Upper lobe of left lung (tissue), 6 donors: ENCODE measurements around the gene SGSM2. TPM values are rescaled to one million over a fixed set of nuclear protein-coding genes. Genes with fewer than 3 reads are reported as not detected.
A peak's percentile ranks its signal among the peaks of the same experiment; 100 is the strongest.

ENCODE experiments used
- ATAC-seq, 2 donors: fragments of 200-7000 bp; cut with Tn5 transposase; one replicate each; pipeline ENCODE4 v1.9.1; 2022; ENCODE audit warnings: mild to moderate bottlenecking in 2 of 2, moderate library complexity in 2 of 2; ENCODE audit not compliant: low FRiP score in 2 of 2
- DNase-seq, 2 donors: peaks; one replicate each; pipeline ENCODE4 v3.0.0-alpha.2; 2019 to 2020
- H3K27ac ChIP-seq, 4 donors: fragments of 200-600 bp; sonication (generic); one replicate each; pipeline ENCODE4 v1.5.1; 2016 to 2019
- H3K27me3 ChIP-seq, 4 donors: fragments of 200-600 bp; sonication (generic); one replicate each; pipeline ENCODE4 v1.5.1; 2017 to 2019
- H3K36me3 ChIP-seq, 4 donors: fragments of 200-600 bp; sonication (generic); one replicate each; pipeline ENCODE4 v1.5.1; 2016 to 2019
- H3K4me1 ChIP-seq, 4 donors: fragments of 200-600 bp; sonication (generic); one replicate each; pipeline ENCODE4 v1.5.1; 2018 to 2019
- H3K4me3 ChIP-seq, 4 donors: fragments of 200-600 bp; sonication (generic); one replicate each; pipeline ENCODE4 v1.5.1; 2017 to 2019; ENCODE audit warnings: mild to moderate bottlenecking in 2 of 4, moderate library complexity in 1 of 4
- H3K9me3 ChIP-seq, 4 donors: fragments of 200-600 bp; sonication (generic); one replicate each; pipeline ENCODE4 v1.5.1; 2018 to 2019
- CTCF ChIP-seq, 6 experiments: fragments of 450-650 bp in 4 of 6; fragments of 200-600 bp in 2 of 6; sonication (generic) in 2 of 6; IDR thresholded peaks; one replicate each; pipeline ENCODE4 v1.5.1; 2016 to 2019; ENCODE audit warnings: antibody characterized with exemption in 6 of 6
- EP300 ChIP-seq, 4 donors: sonication (generic); formaldehyde crosslinking; IDR thresholded peaks; one replicate each; pipeline ENCODE4 v1.5.1; 2017; ENCODE audit warnings: antibody characterized with exemption in 4 of 4, control low read depth in 2 of 4
- POLR2A ChIP-seq, 4 donors: fragments of 450-650 bp; IDR thresholded peaks; one replicate each; pipeline ENCODE4 v1.5.1; 2016 to 2017; ENCODE audit warnings: antibody characterized with exemption in 4 of 4, mild to moderate bottlenecking in 2 of 4
- POLR2AphosphoS5 ChIP-seq, 2 donors: sonication (generic); formaldehyde crosslinking; IDR thresholded peaks; one replicate each; pipeline ENCODE4 v1.5.1; 2017; ENCODE audit warnings: antibody characterized with exemption in 2 of 2
- WGBS, 2 donors: methylation state at CpG; one replicate each; pipeline ENCODE4 v1.1.5; 2017 to 2018; 5-methylcytosine and 5-hydroxymethylcytosine counted together
- total RNA-seq, 6 donors: library from RNA; depleted of rRNA in 4 of 6; stranded (reverse); fragments of >200 nt in 4 of 6; gene quantifications; one replicate each; pipeline versions ENCODE4 v1.1.0 to v1.2.1, GENCODE V29; 2016 to 2021
- donor health status: DM: no; HTN: no; CAD: no; lungs with moderate emphysema.
- donor health status: DM: no; HTN: yes; CAD: no; lungs with severe emphysema.

SGSM2 gene
- total RNA-seq, 6 donors from 2014 or later: 53.1 to 313 (median 60.1) TPM

- WGBS, 2 donors: 72 to 79% methylated on average over 14 of the region's 14 CpGs
- ATAC-seq: peak in 1 of 2 donors; percentile 1
- TF ChIP-seq EP300 (IDR thresholded peaks at IDR 0.05) (no peak), POLR2A (IDR thresholded peaks at IDR 0.05) (no peak), CTCF (IDR thresholded peaks at IDR 0.05) (no peak), POLR2AphosphoS5 (IDR thresholded peaks at IDR 0.05) (no peak)
- peaks cover 14 to 42% (median 24%) of the 10 kb centered on the region in 4 donors for H3K4me1 ChIP-seq
- DNase-seq: no peak
- no peaks in the 10 kb centered on the region for H3K36me3 ChIP-seq
- peaks cover 0 to 2% (median 0%) of the 10 kb centered on the region in 4 donors for H3K27me3 ChIP-seq
- H3K4me3 ChIP-seq: no peak overlapping the region
- H3K27ac ChIP-seq: peak overlapping the region in 2 of 4 donors; percentile 18 to 45
- H3K9me3 ChIP-seq: no peaks in the 10 kb centered on the region
Observed at GRCh38 chr17:2405247-2405926, 68.1 kb downstream of the SGSM2 start.

- no peak for DNase-seq
- no peak overlapping the region for H3K4me3 ChIP-seq
Observed at GRCh38 chr17:2406271-2406902, 69.1 kb downstream of the SGSM2 start.

GRCh38 chr17:2406903-2407790 lies 69.8 kb downstream of the SGSM2 start:
- DNase-seq: no peak
- no peaks in the 10 kb centered on the region for H3K36me3 ChIP-seq
- H3K27me3 ChIP-seq: no peaks in the 10 kb centered on the region
- WGBS, 2 donors: 74 to 75% methylated on average over 13 to 15 of the region's 15 CpGs
- peaks cover 14 to 42% (median 24%) of the 10 kb centered on the region in 4 donors for H3K4me1 ChIP-seq
- H3K4me3 ChIP-seq: no peak overlapping the region
- TF ChIP-seq POLR2AphosphoS5 (IDR thresholded peaks at IDR 0.05) (no peak), POLR2A (IDR thresholded peaks at IDR 0.05) (no peak), CTCF (IDR thresholded peaks at IDR 0.05) (no peak), EP300 (IDR thresholded peaks at IDR 0.05) (no peak)
- no peaks in the 10 kb centered on the region for H3K9me3 ChIP-seq
- H3K27ac ChIP-seq: peak overlapping the region; percentile 40 to 67 (median 56)
- ATAC-seq: peak; percentile 27 to 83

More at GRCh38 chr17:2406271-2406902, 69.1 kb downstream of the SGSM2 start:
- Histone ChIP-seq H3K9me3 (no peaks in the 10 kb centered on the region), H3K4me1 (peaks cover 14 to 42% (median 24%) of the 10 kb centered on the region in 4 donors), H3K27me3 (peaks cover 0 to 1% (median 0%) of the 10 kb centered on the region in 4 donors), H3K36me3 (no peaks in the 10 kb centered on the region), H3K27ac (peak overlapping the region; percentile 40 to 67 (median 56))
- no peak for ATAC-seq
- TF ChIP-seq EP300 (IDR thresholded peaks at IDR 0.05) (no peak), POLR2A (IDR thresholded peaks at IDR 0.05) (no peak), POLR2AphosphoS5 (IDR thresholded peaks at IDR 0.05) (no peak), CTCF (IDR thresholded peaks at IDR 0.05) (no peak)
- 80 to 89% methylated on average over 8 of the region's 8 CpGs for WGBS, 2 donors

GRCh38 chr17:2410951-2411350 lies 73.7 kb downstream of the SGSM2 start:
- Histone ChIP-seq H3K4me1 (peaks cover 0 to 10% (median 5%) of the 10 kb centered on the region in 4 donors), H3K36me3 (peaks cover 0 to 13% (median 0%) of the 10 kb centered on the region in 4 donors), H3K9me3 (no peaks in the 10 kb centered on the region), H3K27ac (no peak overlapping the region), H3K4me3 (no peak overlapping the region), H3K27me3 (no peaks in the 10 kb centered on the region)
- ATAC-seq (no peak), DNase-seq (no peak)
- 89 to 95% methylated on average over 7 of the region's 7 CpGs for WGBS, 2 donors
- TF ChIP-seq EP300 (IDR thresholded peaks at IDR 0.05) (no peak), CTCF (IDR thresholded peaks at IDR 0.05) (no peak), POLR2A (IDR thresholded peaks at IDR 0.05) (no peak), POLR2AphosphoS5 (IDR thresholded peaks at IDR 0.05) (no peak)
